HL-60 (cell line): ENCODE data around the gene PTTG1IP2.

Experiments
- GABPA ChIP-seq: IDR thresholded peaks from 2 replicates; pipeline ENCODE4 v1.6.1; 2012; ENCODE audit warnings: low read depth
- POLR2AphosphoS5 ChIP-seq: IDR thresholded peaks from 2 replicates; pipeline ENCODE4 v1.6.1; 2012; ENCODE audit warnings: low read depth
- SPI1 ChIP-seq: IDR thresholded peaks from 2 replicates; pipeline ENCODE4 v1.6.1; 2012; ENCODE audit warnings: low read depth, mild to moderate bottlenecking, borderline replicate concordance
- TF ChIP-seq, protein P1 (sequence below): IDR thresholded peaks from one replicate; pipeline ENCODE4 v1.5.1; 2011; ENCODE audit warnings: low read length, control low read depth, inconsistent platforms; ENCODE audit not compliant: insufficient read depth
- TF ChIP-seq, protein P2 (sequence below): IDR thresholded peaks from 2 replicates; pipeline ENCODE4 v1.6.1; 2012; ENCODE audit warnings: low read depth; ENCODE audit not compliant: insufficient replicate concordance

DNA sequence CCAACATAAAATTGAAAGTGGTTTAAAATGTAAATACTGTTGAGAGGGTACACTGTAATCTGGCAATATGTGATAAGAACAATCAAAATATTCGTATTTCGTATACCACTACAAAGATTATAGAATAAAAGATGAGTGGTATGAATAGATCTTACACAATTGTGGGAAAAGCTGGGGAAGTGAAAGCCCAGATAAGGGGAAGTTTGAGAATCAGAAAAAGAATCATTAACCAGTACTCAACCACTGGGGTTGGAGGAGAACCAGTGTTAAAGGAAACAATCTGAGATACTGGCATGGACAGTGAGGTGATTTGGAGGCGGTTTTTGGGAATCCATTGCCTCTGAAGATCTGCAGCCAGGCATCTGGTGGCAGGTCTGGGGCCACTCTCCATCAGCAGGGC, 67.0 kb downstream of the PTTG1IP2 start:
- TF ChIP-seq SPI1 (no peak), POLR2AphosphoS5 (no peak), GABPA (no peak)
- TF ChIP-seq, protein P1, sequence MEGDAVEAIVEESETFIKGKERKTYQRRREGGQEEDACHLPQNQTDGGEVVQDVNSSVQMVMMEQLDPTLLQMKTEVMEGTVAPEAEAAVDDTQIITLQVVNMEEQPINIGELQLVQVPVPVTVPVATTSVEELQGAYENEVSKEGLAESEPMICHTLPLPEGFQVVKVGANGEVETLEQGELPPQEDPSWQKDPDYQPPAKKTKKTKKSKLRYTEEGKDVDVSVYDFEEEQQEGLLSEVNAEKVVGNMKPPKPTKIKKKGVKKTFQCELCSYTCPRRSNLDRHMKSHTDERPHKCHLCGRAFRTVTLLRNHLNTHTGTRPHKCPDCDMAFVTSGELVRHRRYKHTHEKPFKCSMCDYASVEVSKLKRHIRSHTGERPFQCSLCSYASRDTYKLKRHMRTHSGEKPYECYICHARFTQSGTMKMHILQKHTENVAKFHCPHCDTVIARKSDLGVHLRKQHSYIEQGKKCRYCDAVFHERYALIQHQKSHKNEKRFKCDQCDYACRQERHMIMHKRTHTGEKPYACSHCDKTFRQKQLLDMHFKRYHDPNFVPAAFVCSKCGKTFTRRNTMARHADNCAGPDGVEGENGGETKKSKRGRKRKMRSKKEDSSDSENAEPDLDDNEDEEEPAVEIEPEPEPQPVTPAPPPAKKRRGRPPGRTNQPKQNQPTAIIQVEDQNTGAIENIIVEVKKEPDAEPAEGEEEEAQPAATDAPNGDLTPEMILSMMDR = no peak
- TF ChIP-seq, protein P2, sequence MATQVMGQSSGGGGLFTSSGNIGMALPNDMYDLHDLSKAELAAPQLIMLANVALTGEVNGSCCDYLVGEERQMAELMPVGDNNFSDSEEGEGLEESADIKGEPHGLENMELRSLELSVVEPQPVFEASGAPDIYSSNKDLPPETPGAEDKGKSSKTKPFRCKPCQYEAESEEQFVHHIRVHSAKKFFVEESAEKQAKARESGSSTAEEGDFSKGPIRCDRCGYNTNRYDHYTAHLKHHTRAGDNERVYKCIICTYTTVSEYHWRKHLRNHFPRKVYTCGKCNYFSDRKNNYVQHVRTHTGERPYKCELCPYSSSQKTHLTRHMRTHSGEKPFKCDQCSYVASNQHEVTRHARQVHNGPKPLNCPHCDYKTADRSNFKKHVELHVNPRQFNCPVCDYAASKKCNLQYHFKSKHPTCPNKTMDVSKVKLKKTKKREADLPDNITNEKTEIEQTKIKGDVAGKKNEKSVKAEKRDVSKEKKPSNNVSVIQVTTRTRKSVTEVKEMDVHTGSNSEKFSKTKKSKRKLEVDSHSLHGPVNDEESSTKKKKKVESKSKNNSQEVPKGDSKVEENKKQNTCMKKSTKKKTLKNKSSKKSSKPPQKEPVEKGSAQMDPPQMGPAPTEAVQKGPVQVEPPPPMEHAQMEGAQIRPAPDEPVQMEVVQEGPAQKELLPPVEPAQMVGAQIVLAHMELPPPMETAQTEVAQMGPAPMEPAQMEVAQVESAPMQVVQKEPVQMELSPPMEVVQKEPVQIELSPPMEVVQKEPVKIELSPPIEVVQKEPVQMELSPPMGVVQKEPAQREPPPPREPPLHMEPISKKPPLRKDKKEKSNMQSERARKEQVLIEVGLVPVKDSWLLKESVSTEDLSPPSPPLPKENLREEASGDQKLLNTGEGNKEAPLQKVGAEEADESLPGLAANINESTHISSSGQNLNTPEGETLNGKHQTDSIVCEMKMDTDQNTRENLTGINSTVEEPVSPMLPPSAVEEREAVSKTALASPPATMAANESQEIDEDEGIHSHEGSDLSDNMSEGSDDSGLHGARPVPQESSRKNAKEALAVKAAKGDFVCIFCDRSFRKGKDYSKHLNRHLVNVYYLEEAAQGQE = no peak
